ENCODE measurements around the gene CHST15. TPM values are rescaled to one million over a fixed set of nuclear protein-coding genes. Genes with fewer than 3 reads are reported as not detected.

CHST15 gene
- total RNA-seq, 1 experiment from 2014 or later: 17.1 TPM

- intact Hi-C loops (cut with micrococcal nuclease): loop anchor here (1.0 to 5.0 kb wide), 2 partner anchors 385 to 925 kb away; no protein-coding TSS in a partner anchor
- peaks cover 29% of the 10 kb centered on the region for H3K27me3 ChIP-seq (ENCODE audit: low read length)
- ChIA-PET POLR2A (ENCODE audit: unreplicated experiment) (no interaction called here), CTCF (no interaction called here)
- H3K9ac ChIP-seq (ENCODE audit: low read length): no peak overlapping the region
- no peaks in the 10 kb centered on the region for H3K9me2 ChIP-seq (replicated peaks; ENCODE audit: low read length)
- no peak overlapping the region for H3K27ac ChIP-seq (ENCODE audit: low read length)
- no peaks in the 10 kb centered on the region for H3K9me3 ChIP-seq (ENCODE audit: low read length)
- H3K79me2 ChIP-seq (ENCODE audit: low read length): no peaks in the 10 kb centered on the region
- DNase-seq: no peak
- H3K4me1 ChIP-seq (ENCODE audit: insufficient read depth, low read length): no peaks in the 10 kb centered on the region
- H3K4me2 ChIP-seq (ENCODE audit: low read length): no peak overlapping the region
- no peak overlapping the region for H3K4me3 ChIP-seq (ENCODE audit: low read length)
- H3K36me3 ChIP-seq (ENCODE audit: low read depth, low read length): no peaks in the 10 kb centered on the region
- no peaks in the 10 kb centered on the region for H3F3A ChIP-seq (ENCODE audit: low read length, unreplicated experiment)
- no peaks in the 10 kb centered on the region for H4K20me1 ChIP-seq (ENCODE audit: low read length)
- BruUV-seq (replicated peaks): no TSS peak
- TF ChIP-seq EZH2phosphoT487 (IDR thresholded peaks at IDR 0.05; ENCODE audit: borderline replicate concordance, low read length) (no peak), EZH2 (IDR thresholded peaks at IDR 0.05; ENCODE audit: low read length, unreplicated experiment) (no peak), CTCF (conservative IDR thresholded peaks at IDR 0.05; ENCODE audit: low read depth, low read length) (no peak)
- ATAC-seq: no peak
- H2AFZ ChIP-seq (ENCODE audit: low read length): no peak overlapping the region
These were observed 126.5 kb downstream of the CHST15 start for GRCh38 chr10:123966896-123967231.

GRCh38 chr10:123965973-123966895, 127.2 kb downstream of the CHST15 start:
- Histone ChIP-seq H3K4me1 (ENCODE audit: insufficient read depth, low read length) (no peaks in the 10 kb centered on the region), H2AFZ (ENCODE audit: low read length) (no peak overlapping the region), H3K79me2 (ENCODE audit: low read length) (no peaks in the 10 kb centered on the region), H4K20me1 (ENCODE audit: low read length) (no peaks in the 10 kb centered on the region), H3F3A (ENCODE audit: low read length, unreplicated experiment) (no peaks in the 10 kb centered on the region), H3K9me2 (replicated peaks; ENCODE audit: low read length) (no peaks in the 10 kb centered on the region), H3K4me2 (ENCODE audit: low read length) (no peak overlapping the region), H3K27ac (ENCODE audit: low read length) (no peak overlapping the region), H3K27me3 (ENCODE audit: low read length) (peaks cover 29% of the 10 kb centered on the region), H3K9ac (ENCODE audit: low read length) (no peak overlapping the region), H3K9me3 (ENCODE audit: low read length) (no peaks in the 10 kb centered on the region), H3K36me3 (ENCODE audit: low read depth, low read length) (no peaks in the 10 kb centered on the region), H3K4me3 (ENCODE audit: low read length) (no peak overlapping the region)
- no peak for DNase-seq
- ATAC-seq: no peak
- BruUV-seq (replicated peaks): no TSS peak
- ChIA-PET POLR2A (ENCODE audit: unreplicated experiment) (no interaction called here), CTCF (no interaction called here)
- TF ChIP-seq EZH2 (IDR thresholded peaks at IDR 0.05; ENCODE audit: low read length, unreplicated experiment): no peak
- TF ChIP-seq EZH2phosphoT487 (IDR thresholded peaks at IDR 0.05; ENCODE audit: borderline replicate concordance, low read length): no peak
- no peak for TF ChIP-seq CTCF (conservative IDR thresholded peaks at IDR 0.05; ENCODE audit: low read depth, low read length)
- intact Hi-C loops (cut with micrococcal nuclease): loop anchor here (5.0 kb wide), 1 partner anchor 924 kb away; no protein-coding TSS in a partner anchor

- H2AFZ ChIP-seq (ENCODE audit: low read length): no peak overlapping the region
- H3K4me3 ChIP-seq (ENCODE audit: low read length): no peak overlapping the region
- H3K4me1 ChIP-seq (ENCODE audit: insufficient read depth, low read length): no peaks in the 10 kb centered on the region
- intact Hi-C loops (cut with micrococcal nuclease): loop anchor here (5.0 kb wide), 1 partner anchor 923 kb away; no protein-coding TSS in a partner anchor
- H3K36me3 ChIP-seq (ENCODE audit: low read depth, low read length): no peaks in the 10 kb centered on the region
- CTCF ChIA-PET: no interaction called here
- ATAC-seq (no peak), DNase-seq (no peak)
- TF ChIP-seq EZH2 (IDR thresholded peaks at IDR 0.05; ENCODE audit: low read length, unreplicated experiment) (no peak), CTCF (conservative IDR thresholded peaks at IDR 0.05; ENCODE audit: low read depth, low read length) (no peak), EZH2phosphoT487 (IDR thresholded peaks at IDR 0.05; ENCODE audit: borderline replicate concordance, low read length) (no peak)
- no peak overlapping the region for H3K4me2 ChIP-seq (ENCODE audit: low read length)
- H3K9ac ChIP-seq (ENCODE audit: low read length): no peak overlapping the region
- POLR2A ChIA-PET (ENCODE audit: unreplicated experiment): no interaction called here
- no peaks in the 10 kb centered on the region for H4K20me1 ChIP-seq (ENCODE audit: low read length)
- H3K9me3 ChIP-seq (ENCODE audit: low read length): no peaks in the 10 kb centered on the region
- peaks cover 29% of the 10 kb centered on the region for H3K27me3 ChIP-seq (ENCODE audit: low read length)
- no peaks in the 10 kb centered on the region for H3K9me2 ChIP-seq (replicated peaks; ENCODE audit: low read length)
- no peak overlapping the region for H3K27ac ChIP-seq (ENCODE audit: low read length)
- no peaks in the 10 kb centered on the region for H3K79me2 ChIP-seq (ENCODE audit: low read length)
- BruUV-seq (replicated peaks): no TSS peak
- H3F3A ChIP-seq (ENCODE audit: low read length, unreplicated experiment): no peaks in the 10 kb centered on the region
These were observed 128.4 kb downstream of the CHST15 start for GRCh38 chr10:123964953-123965352.

All from PC-3 (cell line).